ENCODE data around the gene PPP3R1. TPM values are rescaled to one million over a fixed set of nuclear protein-coding genes. Genes with fewer than 3 reads are reported as not detected.
A peak's percentile ranks its signal among the peaks of the same experiment; 100 is the strongest.

PPP3R1 gene
- total RNA-seq, 1 donor from 2014 or later, result 85.9 TPM

- intact Hi-C loops (cut with micrococcal nuclease), result no loop called here
- no peaks in the 10 kb centered on the region for H3K9me3 Mint-ChIP-seq
- no peak overlapping the region for H3K27ac Mint-ChIP-seq
Observed at GRCh38 chr2:68172521-68172920, 79.8 kb downstream of the PPP3R1 start.

GRCh38 chr2:68171684-68172083 is 80.6 kb downstream of the PPP3R1 start:
- no peaks in the 10 kb centered on the region for H3K9me3 Mint-ChIP-seq
- DNase-seq (ENCODE audit: low spot score), result no peak
- H3K27ac Mint-ChIP-seq, result no peak overlapping the region
- peaks cover 15% of the 10 kb centered on the region for H3K4me1 Mint-ChIP-seq (ENCODE audit: low read depth)
- no peak overlapping the region for H3K4me3 Mint-ChIP-seq
- intact Hi-C loops (cut with micrococcal nuclease), result no loop called here
- H3K36me3 Mint-ChIP-seq (ENCODE audit: low read depth), result peaks cover 31% of the 10 kb centered on the region
- no peaks in the 10 kb centered on the region for H3K27me3 Mint-ChIP-seq (ENCODE audit: insufficient read depth)

More at GRCh38 chr2:68172521-68172920, 79.8 kb downstream of the PPP3R1 start:
- DNase-seq (ENCODE audit: low spot score), result no peak
- no peak overlapping the region for H3K4me3 Mint-ChIP-seq
- H3K27me3 Mint-ChIP-seq (ENCODE audit: insufficient read depth), result no peaks in the 10 kb centered on the region
- H3K36me3 Mint-ChIP-seq (ENCODE audit: low read depth), result peaks cover 30% of the 10 kb centered on the region
- H3K4me1 Mint-ChIP-seq (ENCODE audit: low read depth), result peaks cover 15% of the 10 kb centered on the region

GRCh38 chr2:68171146-68171545 is 81.2 kb downstream of the PPP3R1 start:
- H3K4me3 Mint-ChIP-seq, result no peak overlapping the region
- intact Hi-C loops (cut with micrococcal nuclease), result no loop called here
- H3K36me3 Mint-ChIP-seq (ENCODE audit: low read depth), result peaks cover 36% of the 10 kb centered on the region
- DNase-seq (ENCODE audit: low spot score), result no peak
- H3K27ac Mint-ChIP-seq, result no peak overlapping the region
- H3K4me1 Mint-ChIP-seq (ENCODE audit: low read depth), result peaks cover 15% of the 10 kb centered on the region
- H3K9me3 Mint-ChIP-seq, result no peaks in the 10 kb centered on the region
- no peaks in the 10 kb centered on the region for H3K27me3 Mint-ChIP-seq (ENCODE audit: insufficient read depth)

GRCh38 chr2:68169308-68169707 is 83.0 kb downstream of the PPP3R1 start:
- Mint-ChIP-seq H3K9me3 (no peaks in the 10 kb centered on the region), H3K4me1 (ENCODE audit: low read depth) (peaks cover 15% of the 10 kb centered on the region), H3K4me3 (no peak overlapping the region), H3K36me3 (ENCODE audit: low read depth) (peaks cover 31% of the 10 kb centered on the region), H3K27ac (no peak overlapping the region), H3K27me3 (ENCODE audit: insufficient read depth) (no peaks in the 10 kb centered on the region)
- intact Hi-C loops (cut with micrococcal nuclease), result no loop called here
- DNase-seq (ENCODE audit: low spot score), result no peak

- Mint-ChIP-seq H3K4me3 (no peak overlapping the region), H3K9me3 (no peaks in the 10 kb centered on the region), H3K27ac (no peak overlapping the region), H3K36me3 (ENCODE audit: low read depth) (peaks cover 33% of the 10 kb centered on the region), H3K4me1 (ENCODE audit: low read depth) (peaks cover 6% of the 10 kb centered on the region), H3K27me3 (ENCODE audit: insufficient read depth) (no peaks in the 10 kb centered on the region)
- DNase-seq (ENCODE audit: low spot score), result no peak
- intact Hi-C loops (cut with micrococcal nuclease), result no loop called here
Observed at GRCh38 chr2:68167186-68167585, 85.1 kb downstream of the PPP3R1 start.

- intact Hi-C loops (cut with micrococcal nuclease), result no loop called here
- no peak for DNase-seq (ENCODE audit: low spot score)
- Mint-ChIP-seq H3K27me3 (ENCODE audit: insufficient read depth) (no peaks in the 10 kb centered on the region), H3K4me1 (ENCODE audit: low read depth) (peaks cover 13% of the 10 kb centered on the region), H3K27ac (no peak overlapping the region), H3K4me3 (no peak overlapping the region), H3K9me3 (no peaks in the 10 kb centered on the region), H3K36me3 (ENCODE audit: low read depth) (peaks cover 52% of the 10 kb centered on the region)
Observed at GRCh38 chr2:68163641-68164040, 88.7 kb downstream of the PPP3R1 start.

- H3K4me1 Mint-ChIP-seq (ENCODE audit: low read depth), result peaks cover 32% of the 10 kb centered on the region
- H3K4me3 Mint-ChIP-seq, result peak overlapping the region; percentile 90
Observed at GRCh38 chr2:68158134-68158447, 94.2 kb downstream of the PPP3R1 start.

GRCh38 chr2:68157402-68158133 is 94.8 kb downstream of the PPP3R1 start, which contains the start of gene PNO1:
Gene PNO1, plus strand, starts transcription at chr2:68157888. Its CDS starts 47 bp downstream, at chr2:68157935.
- no peaks in the 10 kb centered on the region for H3K9me3 Mint-ChIP-seq
- intact Hi-C loops (cut with micrococcal nuclease), result loop anchor here (1.0 to 5.0 kb wide), 6 partner anchors 35 to 760 kb away; partner anchors contain the start of genes APLF, C1D, ETAA1 and FBXO48
- H3K4me1 Mint-ChIP-seq (ENCODE audit: low read depth), result peaks cover 37% of the 10 kb centered on the region
- no peaks in the 10 kb centered on the region for H3K27me3 Mint-ChIP-seq (ENCODE audit: insufficient read depth)
- DNase-seq (ENCODE audit: low spot score), result peak; percentile 96
- peaks cover 28% of the 10 kb centered on the region for H3K36me3 Mint-ChIP-seq (ENCODE audit: low read depth)
- H3K27ac Mint-ChIP-seq, result peak within 1 kb of the TSS; percentile 100
- peak within 1 kb of the TSS; percentile 90 for H3K4me3 Mint-ChIP-seq

More at GRCh38 chr2:68158134-68158447, 94.2 kb downstream of the PPP3R1 start:
- intact Hi-C loops (cut with micrococcal nuclease), result loop anchor here (5.0 kb wide), 1 partner anchor 44 kb away; no protein-coding TSS in a partner anchor
- Mint-ChIP-seq H3K36me3 (ENCODE audit: low read depth) (peaks cover 29% of the 10 kb centered on the region), H3K27ac (peak overlapping the region; percentile 100), H3K27me3 (ENCODE audit: insufficient read depth) (no peaks in the 10 kb centered on the region), H3K9me3 (no peaks in the 10 kb centered on the region)
- DNase-seq (ENCODE audit: low spot score), result no peak

GRCh38 chr2:68157002-68157401 is 95.3 kb downstream of the PPP3R1 start:
- no peaks in the 10 kb centered on the region for H3K27me3 Mint-ChIP-seq (ENCODE audit: insufficient read depth)
- H3K36me3 Mint-ChIP-seq (ENCODE audit: low read depth), result peaks cover 24% of the 10 kb centered on the region
- H3K9me3 Mint-ChIP-seq, result no peaks in the 10 kb centered on the region
- intact Hi-C loops (cut with micrococcal nuclease), result loop anchor here (1.0 to 5.0 kb wide), 6 partner anchors 35 to 760 kb away; partner anchors contain the start of genes APLF, C1D, ETAA1 and FBXO48
- H3K4me1 Mint-ChIP-seq (ENCODE audit: low read depth), result peaks cover 41% of the 10 kb centered on the region
- DNase-seq (ENCODE audit: low spot score), result no peak
- peak overlapping the region; percentile 100 for H3K27ac Mint-ChIP-seq
- peak overlapping the region; percentile 90 for H3K4me3 Mint-ChIP-seq

GRCh38 chr2:68156419-68156818 is 95.9 kb downstream of the PPP3R1 start:
- no peak for DNase-seq (ENCODE audit: low spot score)
- intact Hi-C loops (cut with micrococcal nuclease), result loop anchor here (5.0 kb wide), 1 partner anchor 46 kb away; no protein-coding TSS in a partner anchor
- Mint-ChIP-seq H3K9me3 (no peaks in the 10 kb centered on the region), H3K4me1 (ENCODE audit: low read depth) (peaks cover 46% of the 10 kb centered on the region), H3K36me3 (ENCODE audit: low read depth) (peaks cover 25% of the 10 kb centered on the region), H3K4me3 (peak overlapping the region; percentile 90), H3K27me3 (ENCODE audit: insufficient read depth) (no peaks in the 10 kb centered on the region), H3K27ac (peak overlapping the region; percentile 100)

GRCh38 chr2:68155618-68156017 is 96.7 kb downstream of the PPP3R1 start:
- H3K27ac Mint-ChIP-seq, result no peak overlapping the region
- intact Hi-C loops (cut with micrococcal nuclease), result loop anchor here (5.0 kb wide), 1 partner anchor 47 kb away; no protein-coding TSS in a partner anchor
- no peak for DNase-seq (ENCODE audit: low spot score)
- no peaks in the 10 kb centered on the region for H3K9me3 Mint-ChIP-seq
- H3K4me3 Mint-ChIP-seq, result peak overlapping the region; percentile 90
- H3K27me3 Mint-ChIP-seq (ENCODE audit: insufficient read depth), result no peaks in the 10 kb centered on the region
- H3K4me1 Mint-ChIP-seq (ENCODE audit: low read depth), result peaks cover 52% of the 10 kb centered on the region
- peaks cover 17% of the 10 kb centered on the region for H3K36me3 Mint-ChIP-seq (ENCODE audit: low read depth)

- peak overlapping the region; percentile 37 for H3K27ac Mint-ChIP-seq
- intact Hi-C loops (cut with micrococcal nuclease), result no loop called here
- H3K36me3 Mint-ChIP-seq (ENCODE audit: low read depth), result peaks cover 4% of the 10 kb centered on the region
- no peaks in the 10 kb centered on the region for H3K9me3 Mint-ChIP-seq
- H3K4me3 Mint-ChIP-seq, result peak overlapping the region; percentile 16
- DNase-seq (ENCODE audit: low spot score), result no peak
- no peaks in the 10 kb centered on the region for H3K27me3 Mint-ChIP-seq (ENCODE audit: insufficient read depth)
- H3K4me1 Mint-ChIP-seq (ENCODE audit: low read depth), result peaks cover 39% of the 10 kb centered on the region
Observed at GRCh38 chr2:68152681-68153347, 99.5 kb downstream of the PPP3R1 start.

GRCh38 chr2:68151037-68151436 is 101.3 kb downstream of the PPP3R1 start:
- H3K27ac Mint-ChIP-seq, result no peak overlapping the region
- peaks cover 30% of the 10 kb centered on the region for H3K4me1 Mint-ChIP-seq (ENCODE audit: low read depth)

More at GRCh38 chr2:68151037-68151436, 101.3 kb downstream of the PPP3R1 start:
- peaks cover 3% of the 10 kb centered on the region for H3K36me3 Mint-ChIP-seq (ENCODE audit: low read depth)
- intact Hi-C loops (cut with micrococcal nuclease), result no loop called here
- no peaks in the 10 kb centered on the region for H3K27me3 Mint-ChIP-seq (ENCODE audit: insufficient read depth)
- H3K9me3 Mint-ChIP-seq, result no peaks in the 10 kb centered on the region
- H3K4me3 Mint-ChIP-seq, result no peak overlapping the region
- DNase-seq (ENCODE audit: low spot score), result no peak

Measured in activated T-helper 1 cell treated with anti-CD3 and anti-CD28 coated beads, Interleukin-12 subunit alpha, Interleukin-12 subunit beta, Interleukin-2, Interleukin-4 antibody, amounts not matched to agents 30 ng/mL and 10 ng/mL and 1 ng/mL, durations not matched to agents 14 hours and 24 hours and 36 hours (primary cell).